Skeletal muscle cell (primary cell): Measurements from ENCODE around the gene HPDL.
"Not testable (repeated sequence)": the region's sequence is repeated elsewhere in the genome, so short reads cannot be mapped to it uniquely, and the experiment has no call there.

Source experiments
- DNase-seq: peaks from one replicate; pipeline ENCODE4 v3.0.0-alpha.2; 2010; ENCODE audit warnings: low read depth
- H3K4me3 ChIP-seq: 2 replicates; pipeline ENCODE4 v1.5.1; 2011; ENCODE audit warnings: low read depth, mild to moderate bottlenecking, control low read depth, low read length, moderate library complexity

HPDL gene

DNA sequence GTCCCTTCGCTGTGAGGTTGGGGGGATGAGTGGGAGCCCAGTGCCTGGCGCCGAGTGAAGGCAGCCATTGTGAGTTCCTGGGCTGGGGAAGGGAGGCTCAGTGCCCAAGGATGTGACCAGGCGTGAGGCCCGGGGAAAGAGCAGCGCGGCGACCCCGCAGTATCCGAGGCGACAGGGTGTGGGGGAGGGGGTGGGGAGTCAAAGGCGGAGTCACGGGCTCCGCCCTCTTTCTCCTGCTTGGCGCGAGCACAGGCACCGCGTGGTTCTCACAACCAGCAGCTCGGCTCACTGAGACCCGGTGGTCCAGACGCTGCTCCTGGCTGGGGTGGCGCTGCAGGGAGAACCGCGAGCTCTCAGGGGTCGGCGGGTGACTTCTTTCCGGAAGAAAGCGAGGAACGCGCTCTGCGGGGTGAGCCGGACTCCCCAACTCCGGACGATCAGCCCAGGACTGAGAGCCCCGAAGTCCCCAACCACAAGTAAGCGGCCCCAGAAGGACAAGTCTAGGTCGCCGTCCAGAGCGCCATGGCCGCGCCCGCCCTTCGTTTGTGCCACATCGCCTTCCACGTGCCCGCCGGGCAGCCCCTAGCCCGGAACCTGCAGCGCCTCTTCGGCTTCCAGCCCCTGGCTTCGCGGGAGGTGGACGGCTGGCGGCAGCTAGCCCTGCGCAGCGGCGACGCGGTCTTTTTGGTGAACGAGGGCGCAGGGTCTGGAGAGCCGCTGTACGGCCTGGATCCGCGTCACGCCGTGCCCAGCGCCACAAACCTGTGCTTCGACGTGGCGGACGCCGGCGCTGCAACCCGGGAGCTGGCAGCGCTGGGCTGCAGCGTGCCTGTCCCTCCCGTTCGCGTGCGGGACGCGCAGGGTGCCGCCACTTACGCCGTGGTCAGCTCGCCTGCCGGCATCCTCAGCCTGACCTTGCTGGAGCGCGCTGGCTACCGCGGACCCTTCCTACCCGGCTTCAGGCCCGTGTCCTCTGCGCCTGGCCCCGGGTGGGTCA lies at the start of gene HPDL:
Gene HPDL, plus strand, starts transcription at position 269 of the 997 bp plus-strand sequence. Its CDS starts 254 bp downstream, at position 523.
- DNase-seq, result no peak

DNA sequence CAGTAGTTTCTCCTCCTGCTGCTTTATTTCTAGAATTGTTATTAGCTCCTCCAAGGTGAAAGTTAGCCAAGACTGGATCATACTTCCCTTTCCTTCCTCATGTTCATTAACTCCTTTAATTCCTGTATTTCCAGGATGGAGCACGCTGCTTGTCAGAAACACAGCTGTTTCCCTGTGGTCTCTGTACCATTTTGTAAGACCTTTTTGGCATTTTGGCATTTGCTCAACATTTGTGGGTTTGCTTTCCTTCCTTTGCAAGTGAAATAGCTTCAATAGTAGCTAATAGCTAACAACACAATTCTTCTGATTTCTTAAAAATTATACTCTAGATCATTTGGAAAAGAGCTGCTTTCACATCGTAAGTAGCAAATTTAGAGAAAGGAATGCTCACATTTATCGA lies 44.3 kb upstream of the HPDL start:
- H3K4me3 ChIP-seq, result no peak overlapping the region
- no peak for DNase-seq

More for the DNA sequence above, at the start of gene HPDL:
- peak within 1 kb of the TSS; percentile 49 for H3K4me3 ChIP-seq

DNA sequence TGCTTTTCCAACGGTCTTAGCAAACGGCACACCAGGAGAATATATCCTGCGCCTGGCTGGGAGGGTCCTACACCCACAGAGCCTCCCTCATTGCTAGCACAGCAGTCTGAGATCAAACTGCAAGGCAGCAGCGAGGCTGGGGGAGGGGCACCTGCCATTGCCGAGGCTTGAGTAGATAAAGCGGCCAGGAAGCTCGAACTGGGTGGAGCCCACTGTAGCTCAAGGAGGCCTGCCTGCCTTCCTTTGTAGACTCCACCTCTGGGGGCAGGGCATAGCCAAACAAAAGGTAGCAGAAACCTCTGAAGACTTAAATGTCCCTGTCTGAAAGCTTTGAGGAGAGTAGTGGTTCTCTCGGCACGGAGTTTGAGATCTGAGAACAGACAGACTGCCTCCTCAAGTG lies 41.8 kb upstream of the HPDL start:
- DNase-seq, H3K4me3 ChIP-seq: not testable (repeated sequence)

DNA sequence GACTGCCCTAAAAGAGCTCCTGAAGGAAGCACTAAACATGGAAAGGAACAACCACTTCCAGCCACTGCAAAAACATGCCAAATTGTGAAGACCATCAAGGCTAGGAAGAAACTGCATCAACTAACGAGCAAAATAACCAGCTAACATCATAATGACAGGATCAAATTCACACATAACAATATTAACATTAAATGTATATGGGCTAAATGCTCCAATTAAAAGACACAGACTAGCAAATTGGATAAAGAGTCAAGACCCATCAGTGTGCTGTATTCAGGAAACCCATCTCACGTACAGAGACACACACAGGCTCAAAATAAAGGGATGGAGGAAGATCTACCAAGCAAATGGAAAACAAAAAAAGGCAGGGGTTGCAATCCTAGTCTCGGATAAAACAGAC lies 40.2 kb upstream of the HPDL start:
- H3K4me3 ChIP-seq, DNase-seq: not testable (repeated sequence)

DNA sequence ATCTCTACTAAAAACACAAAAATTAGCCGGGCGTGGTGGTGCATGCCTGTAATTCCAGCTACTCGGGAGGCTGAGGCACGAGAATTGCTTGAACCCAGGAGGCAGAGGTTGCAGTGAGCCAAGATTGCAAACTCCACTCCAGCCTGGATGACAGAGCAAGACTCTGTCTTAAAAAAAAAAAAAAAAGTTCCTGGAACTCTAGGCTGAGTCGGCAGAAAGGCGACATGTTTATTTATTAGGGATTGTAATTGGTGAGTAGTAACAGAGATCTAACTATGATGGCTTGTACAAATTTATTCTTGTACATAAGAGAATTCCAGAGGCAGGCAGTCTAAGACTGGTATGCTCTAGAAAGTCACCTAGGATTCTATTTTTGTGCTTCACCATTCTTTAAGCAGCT lies 35.7 kb upstream of the HPDL start:
- not testable (repeated sequence) for DNase-seq, H3K4me3 ChIP-seq

DNA sequence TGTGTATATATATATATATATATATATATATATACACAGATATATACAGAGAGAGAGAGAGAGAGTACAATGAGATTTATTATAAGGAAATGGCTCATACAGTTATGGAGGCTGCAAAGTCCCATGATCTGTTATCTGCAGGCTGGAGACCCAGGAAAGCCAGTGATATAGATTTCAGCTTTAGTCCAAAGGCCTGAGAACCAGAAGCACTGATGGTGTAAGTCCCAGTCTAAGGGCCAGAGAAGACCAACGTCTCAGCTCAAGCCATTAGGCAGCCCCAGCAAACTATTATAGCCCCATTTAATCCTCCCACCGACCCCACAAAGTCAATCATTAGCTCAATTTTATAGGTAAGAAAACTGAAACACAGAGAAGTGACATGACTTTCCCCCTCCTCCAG lies 35.0 kb upstream of the HPDL start:
- H3K4me3 ChIP-seq, result no peak overlapping the region
- DNase-seq, result no peak

DNA sequence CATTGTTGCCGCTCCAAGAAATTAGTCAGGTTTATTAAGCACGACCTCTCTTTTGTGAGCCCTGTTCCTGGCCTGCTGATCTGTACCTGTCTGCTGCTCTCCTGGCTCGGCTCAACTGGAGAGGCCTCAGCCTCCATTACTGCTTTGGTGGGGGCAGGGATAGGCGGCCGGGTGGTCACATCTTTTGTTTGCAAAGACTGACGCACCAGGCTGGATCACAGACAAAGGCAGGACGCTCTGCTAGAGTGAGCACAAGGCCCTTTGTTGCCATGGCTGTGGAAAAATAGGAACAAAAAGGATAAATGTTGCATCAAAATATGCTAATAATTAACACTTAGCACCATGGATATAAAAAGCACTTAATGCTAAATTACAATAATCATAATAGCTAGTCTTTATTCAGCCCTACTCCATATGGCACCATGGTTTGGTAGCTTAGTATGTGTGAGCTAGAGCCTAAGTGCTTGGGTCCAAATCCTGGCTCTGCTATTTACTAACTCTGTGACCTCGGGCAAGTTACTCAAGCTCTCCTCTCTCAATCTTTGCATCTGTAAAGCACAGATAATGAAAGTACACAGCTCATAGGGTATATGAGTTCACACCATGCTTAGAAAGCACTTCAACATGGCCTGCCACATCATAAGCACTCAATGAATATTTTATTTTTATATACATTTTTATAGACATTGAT lies 28.9 kb upstream of the HPDL start:
- DNase-seq, result no peak
- H3K4me3 ChIP-seq, result no peak overlapping the region

DNA sequence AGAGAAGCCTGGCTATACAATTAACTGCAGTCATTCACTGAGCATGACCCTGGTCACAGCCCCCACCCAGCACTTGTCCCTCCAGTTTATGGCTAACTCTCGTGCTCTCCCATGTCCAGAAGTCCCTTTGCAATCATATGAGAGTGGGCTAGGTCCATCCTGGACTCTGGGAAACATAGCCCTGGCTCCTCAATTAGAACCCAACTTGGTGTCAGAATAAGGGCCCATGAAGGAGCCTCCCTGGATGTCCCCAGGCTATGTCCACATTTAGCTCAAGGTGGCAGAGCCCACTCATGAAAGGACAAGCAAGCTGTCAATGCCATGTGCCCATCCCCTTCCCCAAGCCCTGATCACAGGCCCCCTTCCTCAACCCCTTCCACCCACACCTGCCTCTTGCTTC lies 27.4 kb upstream of the HPDL start:
- DNase-seq, result no peak
- H3K4me3 ChIP-seq, result no peak overlapping the region

DNA sequence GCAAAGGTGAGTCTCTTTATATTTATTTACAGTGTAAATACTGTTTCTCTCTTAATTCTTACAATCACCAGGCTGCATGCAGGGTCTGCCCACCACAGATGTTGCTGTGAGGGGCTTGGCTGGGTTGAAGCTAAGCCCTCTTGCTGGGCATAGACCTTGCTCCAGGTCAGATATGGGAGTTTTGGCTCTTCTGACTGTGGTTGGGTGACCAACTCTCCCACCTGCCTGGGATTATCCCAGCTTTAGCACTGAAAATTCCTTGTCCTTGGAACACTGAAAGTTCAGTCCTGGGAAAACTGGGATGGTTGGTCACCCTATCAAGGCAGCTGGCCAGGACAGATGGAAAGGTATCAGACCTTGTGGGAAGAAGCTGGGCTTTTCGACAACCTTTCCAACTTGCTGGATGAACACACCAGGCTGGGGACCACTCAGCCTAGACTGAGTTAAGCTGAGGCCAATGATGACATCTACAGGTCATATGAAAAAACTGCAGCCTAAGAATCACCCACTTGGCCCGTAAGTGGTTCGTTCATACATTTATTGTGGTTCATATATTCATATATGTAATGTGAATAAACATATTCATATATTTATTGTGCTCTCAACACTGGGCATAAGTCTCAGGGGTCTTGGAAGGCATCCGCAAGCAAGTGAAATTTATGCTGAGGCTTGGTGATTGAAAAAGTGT lies 26.6 kb upstream of the HPDL start:
- H3K4me3 ChIP-seq, result no peak overlapping the region
- peak; percentile 47 for DNase-seq

DNA sequence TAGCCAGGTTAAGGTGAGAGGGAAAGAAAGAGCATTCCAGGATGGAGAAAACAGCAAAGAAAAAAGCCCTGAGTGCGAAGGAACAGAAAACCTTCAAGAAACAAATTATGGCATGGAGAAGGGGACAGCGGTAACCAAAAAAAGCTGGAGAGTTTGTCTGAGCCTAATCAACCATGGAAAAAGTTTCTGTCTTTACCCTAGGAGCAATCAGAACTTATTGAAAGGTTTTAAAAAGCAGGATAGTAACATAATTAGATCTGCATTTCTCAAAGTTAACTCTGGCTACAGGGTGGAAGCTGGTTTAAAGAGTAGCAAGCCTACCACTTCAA lies 26.1 kb upstream of the HPDL start:
- no peak overlapping the region for H3K4me3 ChIP-seq
- no peak for DNase-seq

DNA sequence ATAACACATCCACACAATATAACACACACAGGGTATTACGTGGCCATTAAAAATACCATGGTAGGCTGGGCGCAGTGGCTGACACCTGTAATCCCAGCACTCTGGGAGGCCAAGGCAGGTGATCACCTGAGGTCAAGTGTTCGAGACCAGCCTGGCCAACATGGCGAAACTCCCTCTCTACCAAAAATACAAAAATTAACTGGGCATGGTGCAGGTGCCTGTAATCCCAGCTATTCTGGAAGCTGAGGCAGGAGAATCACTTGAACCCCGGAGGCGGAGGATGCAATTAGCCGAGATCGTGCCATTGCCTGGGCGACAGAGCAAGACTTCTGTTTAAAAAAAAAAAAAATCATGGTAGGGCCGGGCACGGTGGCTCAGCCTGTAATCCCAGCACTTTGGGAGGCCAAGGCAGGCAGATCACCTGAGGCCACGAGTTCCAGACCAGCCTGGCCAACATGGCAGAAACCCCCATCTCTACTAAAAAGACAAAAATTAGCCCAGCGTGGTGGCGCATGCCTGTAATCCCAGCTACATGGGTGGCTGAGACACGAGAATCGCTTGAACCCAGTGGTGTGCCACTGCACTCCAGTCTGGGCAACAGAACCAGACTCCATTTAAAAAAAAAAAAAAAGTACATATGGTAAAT lies 24.1 kb upstream of the HPDL start:
- DNase-seq, result no peak
- peak overlapping the region; percentile 54 for H3K4me3 ChIP-seq

DNA sequence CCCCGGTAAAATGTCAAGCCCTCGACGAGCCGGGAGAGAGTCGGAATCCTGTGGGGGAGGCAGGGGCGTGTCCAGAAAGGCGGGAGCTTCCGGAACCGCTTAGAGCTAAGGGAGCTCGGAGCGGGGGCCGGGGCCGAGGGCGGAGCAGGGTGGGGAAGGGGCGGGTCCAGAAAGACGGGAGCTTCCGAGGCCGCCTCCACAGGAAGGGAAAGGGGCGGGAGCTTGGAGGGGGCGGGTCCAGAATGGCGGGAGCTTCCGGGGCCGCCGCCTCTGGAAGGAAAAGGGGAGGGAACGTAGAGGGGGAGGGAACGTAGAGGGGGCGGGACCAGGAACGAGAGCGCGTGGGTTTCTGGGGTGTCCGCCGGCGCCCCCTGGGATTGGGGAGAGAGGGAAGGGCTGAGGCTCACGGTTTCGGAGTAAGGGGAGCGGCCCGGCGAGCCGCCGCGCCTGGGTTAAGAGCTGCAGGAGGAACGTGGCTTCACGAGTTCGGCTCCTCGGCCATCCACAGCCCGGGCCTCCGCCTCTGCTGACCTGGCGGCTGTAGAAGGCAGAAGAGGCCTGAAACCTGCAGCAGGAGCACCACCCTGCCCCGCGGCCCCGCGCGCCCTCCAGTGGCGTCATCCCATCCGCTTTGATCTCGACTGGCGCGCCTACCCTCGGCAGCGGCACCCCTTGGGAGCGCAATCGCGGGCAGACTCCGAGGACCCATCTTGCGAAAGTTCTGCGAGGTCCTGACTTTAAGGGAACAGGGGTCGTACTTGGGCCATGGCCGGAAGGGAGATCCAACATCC lies 23.0 kb upstream of the HPDL start:
- H3K4me3 ChIP-seq, result peak overlapping the region; percentile 68
- peak; percentile 91 for DNase-seq

DNA sequence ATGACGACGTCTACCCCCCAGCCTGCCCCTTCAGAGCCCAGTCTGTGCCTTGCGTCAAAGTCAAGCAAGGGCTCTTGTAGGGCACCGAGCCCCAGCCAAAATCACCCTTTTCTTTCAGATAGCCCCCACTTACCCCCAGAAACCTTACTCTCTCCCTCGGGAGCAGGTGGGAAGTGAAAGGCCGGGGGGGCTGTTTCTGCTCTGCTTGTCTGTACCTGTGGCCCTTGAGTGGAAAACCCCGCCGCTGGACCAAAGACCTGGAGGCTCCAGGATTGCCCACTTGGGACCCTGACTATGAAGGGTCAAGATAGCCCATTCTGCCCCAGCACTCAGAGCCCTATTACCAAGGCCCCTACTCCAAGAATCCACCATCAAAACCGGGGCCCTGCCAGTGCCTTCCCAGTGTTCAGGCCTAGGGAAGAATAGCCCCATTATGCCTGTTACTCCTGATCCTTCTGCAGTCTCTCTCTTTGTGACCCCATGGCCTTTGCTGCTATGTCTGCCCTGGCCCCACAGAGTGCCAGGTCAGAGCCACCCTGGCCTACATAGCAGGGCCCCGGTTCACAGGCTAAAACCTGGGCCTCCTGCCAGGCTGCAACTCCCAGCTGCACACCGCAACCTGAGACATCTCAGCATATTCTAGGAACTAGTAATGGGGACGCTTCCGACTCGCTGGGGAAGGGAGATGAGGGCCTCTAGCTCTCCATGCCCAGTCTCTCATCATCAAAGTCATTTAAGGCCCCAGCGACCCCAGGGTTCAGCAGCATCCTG lies 22.2 kb upstream of the HPDL start:
- no peak for DNase-seq
- H3K4me3 ChIP-seq, result peak overlapping the region; percentile 68

DNA sequence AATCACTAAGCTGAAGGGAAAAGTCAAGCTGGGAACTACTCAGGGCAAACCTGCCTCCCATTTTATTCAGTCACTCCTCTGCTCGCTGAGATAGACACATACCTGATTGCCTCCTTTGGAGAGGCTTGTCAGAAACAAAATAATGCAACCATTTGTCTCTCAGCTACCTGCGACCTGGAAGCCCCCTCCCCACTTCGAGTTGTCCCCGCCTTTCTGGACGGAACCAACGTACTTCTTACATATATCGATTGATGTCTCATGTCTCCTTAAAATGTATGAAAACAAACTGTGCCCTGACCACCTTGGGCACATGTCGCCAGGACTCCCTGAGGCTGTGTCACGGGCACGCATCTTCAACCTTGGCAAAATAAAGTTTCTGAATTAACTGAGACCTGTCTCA lies 21.5 kb upstream of the HPDL start:
- no peak for DNase-seq
- H3K4me3 ChIP-seq, result no peak overlapping the region

DNA sequence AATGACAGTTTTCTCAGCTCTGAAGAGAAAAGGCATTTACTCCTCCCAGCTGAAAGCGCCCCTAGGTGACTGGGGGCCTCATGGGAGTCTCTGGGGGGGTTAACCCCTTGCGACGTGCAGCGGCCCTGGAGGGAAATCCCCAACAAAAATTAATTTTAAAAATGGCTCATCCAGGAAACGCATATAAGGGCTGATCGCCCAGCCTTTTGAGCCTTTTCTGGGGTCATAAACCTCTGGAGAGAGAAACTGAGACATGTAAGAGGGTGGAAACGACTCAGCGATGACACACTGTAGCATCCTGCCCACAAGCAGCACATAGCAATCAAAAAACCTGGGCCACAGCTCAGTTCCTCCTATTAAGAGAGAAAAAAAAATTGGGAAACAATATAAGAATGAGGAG lies 20.4 kb upstream of the HPDL start:
- peak; percentile 16 for DNase-seq

DNA sequence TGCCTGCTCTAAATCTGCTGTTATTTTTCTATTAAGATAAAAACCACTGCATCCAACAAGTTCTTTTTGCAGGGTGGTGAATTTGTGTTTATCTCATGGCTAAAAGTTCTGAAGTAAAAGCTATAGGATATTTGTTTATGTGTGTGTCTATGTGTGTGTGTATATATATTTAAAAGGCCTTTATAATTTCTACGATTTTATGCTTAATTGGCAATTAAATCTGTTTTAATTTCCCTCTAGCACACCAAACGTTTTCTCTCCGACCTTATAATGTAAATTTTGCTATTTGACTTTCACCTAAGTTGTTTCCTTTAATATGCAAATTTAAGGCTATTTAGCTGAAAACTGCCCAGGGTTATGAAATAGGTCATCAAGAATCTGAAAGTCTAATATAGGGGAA lies 19.8 kb upstream of the HPDL start:
- DNase-seq, result no peak
- H3K4me3 ChIP-seq, result no peak overlapping the region

More for the DNA sequence above, 20.4 kb upstream of the HPDL start:
- H3K4me3 ChIP-seq, result no peak overlapping the region

DNA sequence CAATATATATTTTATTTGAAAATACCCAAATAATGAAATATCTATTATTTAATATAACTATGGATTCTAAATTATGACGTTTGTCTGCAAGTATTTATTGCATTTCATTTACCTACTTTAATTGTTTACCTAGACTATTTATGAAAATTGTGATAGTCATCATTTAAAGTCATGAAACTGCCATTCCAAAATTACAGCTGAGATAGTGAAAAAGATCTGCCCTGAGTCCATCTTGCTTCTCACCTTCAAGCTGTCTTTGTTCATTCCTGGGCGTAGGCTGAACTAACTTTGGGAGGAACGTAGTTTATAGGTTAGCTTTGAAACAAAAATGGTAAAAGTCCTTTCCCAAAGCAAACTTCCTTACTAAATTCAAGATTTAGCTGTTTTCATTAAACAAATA lies 12.4 kb upstream of the HPDL start:
- no peak for DNase-seq

DNA sequence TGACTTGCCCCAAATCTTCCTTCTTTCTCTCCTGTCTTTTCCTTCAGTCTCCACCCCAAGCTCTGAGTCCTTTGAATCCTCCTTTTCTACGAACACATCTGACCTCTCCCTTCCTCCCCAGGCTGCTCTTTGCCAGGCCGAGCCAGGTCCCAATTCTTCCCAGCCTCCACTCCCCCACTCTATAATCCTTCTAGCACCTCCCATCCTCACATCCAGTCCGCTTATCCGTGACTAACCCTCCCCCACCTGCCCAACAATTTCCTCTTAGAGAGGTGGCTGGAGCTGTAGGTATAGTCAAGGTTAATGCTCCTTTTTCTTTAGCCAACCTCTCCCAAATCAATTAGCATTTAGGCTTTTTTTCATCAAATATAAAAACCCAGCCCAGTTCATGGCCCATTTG lies 9.5 kb upstream of the HPDL start:
- H3K4me3 ChIP-seq, result no peak overlapping the region
- no peak for DNase-seq

More for the DNA sequence above, 12.4 kb upstream of the HPDL start:
- H3K4me3 ChIP-seq, result no peak overlapping the region
